MM.1S (cell line): ENCODE measurements around the gene CPN2.

Experiments
- CTCF ChIP-seq: fragments of 300-600 bp; sonication (generic); IDR thresholded peaks from 2 replicates; pipeline ENCODE4 v1.5.1; 2016; ENCODE audit warnings: antibody characterized with exemption, low read length, mixed read lengths
- EZH2 ChIP-seq: fragments of 300-600 bp; sonication (generic); optimal IDR thresholded peaks from 2 replicates; pipeline ENCODE3; 2017; ENCODE audit warnings: low read depth, mild to moderate bottlenecking, antibody characterized with exemption, low read length, mixed read lengths

- no peak for TF ChIP-seq CTCF
- TF ChIP-seq EZH2 = no peak
Observed at GRCh38 chr3:194386066-194386465, 34.9 kb upstream of the CPN2 start.
